B cell (primary cell): ENCODE results near the gene RASSF1. TPM values are rescaled to one million over a fixed set of nuclear protein-coding genes. Genes with fewer than 3 reads are reported as not detected.

ENCODE experiments used
- ATAC-seq: fragments of 200-7000 bp; cut with Tn5 transposase; one replicate; pipeline ENCODE4 v1.10.0; 2021; ENCODE audit warnings: low read depth, mild to moderate bottlenecking, moderate number of reproducible peaks, moderate library complexity
- CTCF ChIA-PET: fragments of 350-600 bp; sonication (Branson Sonifier 250); formaldehyde crosslinking; loops from one replicate; lab custom pipeline; 2021; ENCODE audit warnings: antibody characterized with exemption, inconsistent platforms; lab: Charles Lee
- POLR2A ChIA-PET: fragments of 350-600 bp; sonication (Branson Sonifier 250); formaldehyde crosslinking; loops from one replicate; lab custom pipeline; 2021; ENCODE audit warnings: antibody characterized with exemption; lab: Charles Lee
- DNase-seq: peaks from one replicate; pipeline ENCODE4 v3.0.0; 2013
- H2AFZ ChIP-seq: 2 replicates; pipeline ENCODE4 v1.6.1; 2012; ENCODE audit warnings: mild to moderate bottlenecking, low read depth, low read length; ENCODE audit not compliant: insufficient read depth, poor library complexity, severe bottlenecking
- H3K27ac ChIP-seq, 2 donors: 1 replicate in 1 of 2; 2 replicates in 1 of 2; pipeline ENCODE4 v1.5.1; 2012 to 2013; ENCODE audit warnings: low read length in 2 of 2, mild to moderate bottlenecking in 2 of 2, moderate library complexity in 1 of 2
- H3K27me3 ChIP-seq, 4 experiments: fragments of 200-600 bp in 1 of 4; sonication (generic) in 1 of 4; replicated peaks in 1 of 4; 1 replicate in 2 of 4; 2 replicates in 2 of 4; pipeline versions ENCODE4 v1.6.1 to v1.7.0; 2013 to 2016; ENCODE audit warnings: low read length in 3 of 4, mild to moderate bottlenecking in 2 of 4, mixed read lengths in 1 of 4, moderate library complexity in 1 of 4; ENCODE audit not compliant: insufficient read depth in 4 of 4, control insufficient read depth in 3 of 4; ENCODE audit errors: control extremely low read depth in 1 of 4
- H3K36me3 ChIP-seq, 2 experiments: replicated peaks in 1 of 2; 1 replicate in 1 of 2; 2 replicates in 1 of 2; pipeline versions ENCODE4 v1.6.1 to v1.7.1; 2013; ENCODE audit warnings: low read length in 1 of 2; ENCODE audit not compliant: insufficient read depth in 2 of 2, control insufficient read depth in 1 of 2; ENCODE audit errors: control extremely low read depth in 1 of 2, extremely low read depth in 1 of 2
- H3K4me1 ChIP-seq, 2 donors: fragments of 200-600 bp in 1 of 2; sonication (generic) in 1 of 2; 1 replicate in 1 of 2; 2 replicates in 1 of 2; pipeline versions ENCODE4 v1.5.1 to v1.6.1; 2013 to 2017; ENCODE audit warnings: low read length in 2 of 2; ENCODE audit not compliant: control insufficient read depth in 2 of 2, insufficient read depth in 2 of 2
- H3K4me2 ChIP-seq: replicated peaks from 2 replicates; pipeline ENCODE3; 2012; ENCODE audit warnings: mild to moderate bottlenecking, low read depth, low read length; ENCODE audit not compliant: poor library complexity, severe bottlenecking
- H3K4me3 ChIP-seq, 5 experiments: fragments of 200-600 bp in 1 of 5; sonication (generic) in 1 of 5; 1 replicate in 3 of 5; 2 replicates in 2 of 5; pipeline versions ENCODE4 v1.5.1 to v1.7.0; 2011 to 2016; ENCODE audit warnings: low read length in 4 of 5, mild to moderate bottlenecking in 4 of 5, low read depth in 2 of 5, control low read depth in 1 of 5, moderate library complexity in 1 of 5; ENCODE audit not compliant: insufficient read depth in 1 of 5; ENCODE audit errors: control extremely low read depth in 1 of 5, extremely low read depth in 1 of 5
- H3K79me2 ChIP-seq: fragments of 200-600 bp; sonication (generic); one replicate; pipeline ENCODE4 v1.6.0; 2016; ENCODE audit warnings: low read length; ENCODE audit not compliant: control insufficient read depth, insufficient read depth
- H3K9ac ChIP-seq: fragments of 200-600 bp; sonication (generic); 2 replicates; pipeline ENCODE4 v1.6.1; 2017; ENCODE audit warnings: mild to moderate bottlenecking, low read length, moderate library complexity
- H3K9me3 ChIP-seq, 3 donors: one replicate each; pipeline versions ENCODE4 v1.6.1 to v1.7.1; 2013; ENCODE audit warnings: low read length in 2 of 3; ENCODE audit not compliant: control insufficient read depth in 2 of 3, insufficient read depth in 1 of 3; ENCODE audit errors: control extremely low read depth in 1 of 3
- H4K20me1 ChIP-seq: 2 replicates; pipeline ENCODE4 v1.6.0; 2012; ENCODE audit warnings: mild to moderate bottlenecking, low read length; ENCODE audit not compliant: insufficient read depth, control insufficient read depth, poor library complexity, severe bottlenecking
- H3K27ac Mint-ChIP-seq: one replicate; pipeline ENCODE4 v1.8.0; 2021; ENCODE audit warnings: mixed read lengths
- H3K27me3 Mint-ChIP-seq: one replicate; pipeline ENCODE4 v1.8.0; 2021; ENCODE audit warnings: mixed read lengths
- H3K4me1 Mint-ChIP-seq: one replicate; pipeline ENCODE4 v1.8.0; 2021; ENCODE audit warnings: mixed read lengths
- H3K4me3 Mint-ChIP-seq: one replicate; pipeline ENCODE4 v1.8.0; 2021; ENCODE audit warnings: mixed read lengths
- H3K9me3 Mint-ChIP-seq: one replicate; pipeline ENCODE4 v1.8.0; 2022; ENCODE audit warnings: mixed read lengths; ENCODE audit not compliant: insufficient read depth
- CTCF ChIP-seq: fragments of 200-600 bp; IDR thresholded peaks from one replicate; pipeline ENCODE4 v1.8.0; 2022; ENCODE audit warnings: antibody characterized with exemption, mild to moderate bottlenecking
- EZH2 ChIP-seq: IDR thresholded peaks from 2 replicates; pipeline ENCODE4 v1.6.1; 2012; ENCODE audit warnings: borderline replicate concordance, low read depth, mild to moderate bottlenecking, moderate library complexity, low read length; ENCODE audit not compliant: insufficient read depth, poor library complexity, severe bottlenecking
- WGBS: methylation state at CpG from one replicate; pipeline ENCODE4 v1.1.5; 2013; ENCODE audit warnings: missing lambda C conversion rate; ENCODE audit not compliant: insufficient coverage; 5-methylcytosine and 5-hydroxymethylcytosine counted together
- intact Hi-C: fragments of 100-400 bp; cut with micrococcal nuclease; formaldehyde crosslinking; loops from one replicate; pipeline ENCODE4 v1.10.0; 2022
- polyA plus RNA-seq: library from polyadenylated mRNA; depleted of rRNA; stranded (reverse); fragments of >200 nt; gene quantifications from 2 replicates; pipeline ENCODE4 v1.2.3, GENCODE V29; 2012
- total RNA-seq, 2 donors: library from RNA; stranded (reverse); fragments of 120-200 nt in 1 of 2; gene quantifications; 1 replicate in 1 of 2; 2 replicates in 1 of 2; pipeline versions ENCODE4 v1.2.3 to v1.2.4, GENCODE V29; 2013 to 2022

Gene RASSF1
- total and polyA plus RNA-seq, 2 donors (not counting 1 experiment from before 2014, with no cell fraction given) = 121 to 223 TPM

DNA sequence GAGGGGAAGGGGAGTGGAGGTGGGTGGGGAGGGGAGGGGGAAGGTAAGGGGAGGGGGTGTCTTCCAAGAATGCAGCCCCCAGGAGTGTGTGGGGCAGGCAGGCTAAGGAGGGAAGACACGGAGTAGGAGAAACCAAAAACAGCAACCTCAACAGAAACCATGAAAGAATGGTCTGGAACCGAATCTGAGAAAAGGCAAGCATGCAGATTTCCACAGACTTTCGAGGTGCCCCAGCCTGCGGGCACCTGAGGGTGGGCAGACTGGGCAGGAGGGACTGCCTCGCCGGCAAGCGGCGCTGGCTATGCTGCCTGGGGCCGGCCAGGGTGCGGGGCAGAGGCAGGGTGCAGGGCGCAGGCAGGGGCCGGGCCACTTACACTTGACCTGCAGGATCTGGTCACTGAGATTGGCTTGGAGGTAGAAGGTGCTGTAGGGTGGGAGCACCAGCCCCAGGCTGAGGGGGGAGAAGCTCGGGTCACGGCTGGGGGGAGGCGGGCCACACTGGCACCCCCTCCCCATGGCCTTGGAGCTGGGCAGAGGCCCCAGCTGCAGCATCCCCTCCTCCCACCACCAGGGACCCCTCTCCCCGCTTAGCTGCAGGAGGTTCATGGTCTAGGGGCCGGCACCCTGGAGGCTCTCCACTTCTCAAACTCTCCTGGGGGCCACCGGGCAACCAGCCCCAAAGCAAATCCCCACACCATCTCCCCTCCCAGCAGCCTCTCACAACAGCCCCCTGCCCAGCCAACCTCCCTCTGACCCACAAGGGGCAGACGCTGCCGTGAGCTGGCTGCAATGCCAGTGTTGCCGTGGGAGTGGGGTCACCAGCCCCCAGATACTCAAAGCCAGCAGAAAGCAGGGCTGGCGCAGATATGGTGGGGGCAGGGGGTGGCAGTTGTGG, 34.0 kb upstream of the RASSF1 start:
- Mint-ChIP-seq H3K9me3 (no peaks in the 10 kb centered on the region), H3K27me3 (peaks cover 8% of the 10 kb centered on the region), H3K4me3 (no peak overlapping the region), H3K27ac (no peak overlapping the region), H3K4me1 (no peaks in the 10 kb centered on the region)
- CTCF ChIA-PET = no interaction called here
- Histone ChIP-seq H3K36me3 (no peaks in the 10 kb centered on the region), H3K4me3 (no peak overlapping the region), H3K27me3 (no peaks in the 10 kb centered on the region), H3K4me2 (no peak overlapping the region), H3K79me2 (no peaks in the 10 kb centered on the region), H3K4me1 (no peaks in the 10 kb centered on the region), H4K20me1 (no peaks in the 10 kb centered on the region), H3K9me3 (no peaks in the 10 kb centered on the region), H3K9ac (no peak overlapping the region), H3K27ac (no peak overlapping the region), H2AFZ (no peak overlapping the region)
- TF ChIP-seq EZH2 (no peak), CTCF (no peak)
- DNase-seq = no peak
- no peak for ATAC-seq
- POLR2A ChIA-PET = no interaction called here
- 75% methylated on average over 19 of the region's 22 CpGs for WGBS
- intact Hi-C loops = no loop called here
